ENCODE measurements around the gene PDE6G.
A peak's percentile ranks its signal among the peaks of the same experiment; 100 is the strongest.

GRCh38 chr17:81701288-81702071 is 45.1 kb upstream of the PDE6G start:
- TF ChIP-seq CTCF (conservative IDR thresholded peaks at IDR 0.05; ENCODE audit: low read depth, low read length) (0 out of 2 replicates have a peak, but pooled peaks have one; percentile 13), POLR2A (IDR thresholded peaks at IDR 0.05; ENCODE audit: low read depth, low read length) (no peak), RFX5 (IDR thresholded peaks at IDR 0.05; ENCODE audit: low read depth, low read length) (no peak), CEBPB (IDR thresholded peaks at IDR 0.05; ENCODE audit: low read depth, low read length) (no peak), RCOR1 (IDR thresholded peaks at IDR 0.05; ENCODE audit: insufficient replicate concordance, low read length) (no peak), USF2 (IDR thresholded peaks at IDR 0.05; ENCODE audit: low read depth, low read length) (no peak), NFE2L2 (IDR thresholded peaks at IDR 0.05; ENCODE audit: low read depth, low read length) (no peak), MAZ (IDR thresholded peaks at IDR 0.05; ENCODE audit: borderline replicate concordance, low read depth, low read length) (no peak)
